Measurements from ENCODE around the gene DCAF10. TPM values are rescaled to one million over a fixed set of nuclear protein-coding genes. Genes with fewer than 3 reads are reported as not detected.

The DCAF10 gene
- total RNA-seq, 2 experiments from 2014 or later, result 12.8 to 20.8 TPM

DNA sequence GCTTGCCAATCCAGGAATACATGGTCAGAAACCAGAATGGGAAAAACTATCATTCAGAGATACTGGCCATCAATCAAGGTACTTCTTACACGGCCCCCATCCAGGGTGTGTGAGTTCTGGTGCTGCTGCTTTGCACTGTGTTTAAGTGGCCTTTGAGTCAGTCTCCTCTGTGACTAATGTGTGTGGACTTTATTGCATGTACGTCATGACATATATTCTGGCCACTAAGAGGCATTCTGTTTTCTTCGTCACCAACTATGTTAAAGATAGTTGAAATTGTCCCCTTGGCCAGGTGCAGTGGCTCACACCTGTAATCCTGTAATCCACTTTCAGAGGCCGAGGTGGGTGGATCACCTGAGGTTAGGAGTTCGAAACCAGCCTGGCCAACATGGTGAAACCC, 24.3 kb upstream of the DCAF10 start:
- Histone ChIP-seq H3K9me3 (ENCODE audit: low read length) (no peaks in the 10 kb centered on the region), H3K4me2 (ENCODE audit: low read length) (no peak overlapping the region), H3K4me1 (ENCODE audit: insufficient read depth, low read length, poor library complexity, severe bottlenecking) (no peaks in the 10 kb centered on the region), H2AFZ (ENCODE audit: low read length) (no peak overlapping the region), H3K79me2 (ENCODE audit: insufficient read depth, low read depth, low read length) (peaks cover 10% of the 10 kb centered on the region; the same call in 1 of the 2 replicates), H3K9me2 (ENCODE audit: insufficient read depth, low read length) (no peaks in the 10 kb centered on the region), H3K36me3 (ENCODE audit: insufficient read depth, low read length) (peaks cover 66% of the 10 kb centered on the region), H3K27ac (ENCODE audit: low read depth, low read length, poor library complexity, severe bottlenecking) (no peak overlapping the region), H3K4me3 (ENCODE audit: low read depth, low read length, poor library complexity, severe bottlenecking) (no peak overlapping the region), H4K20me1 (ENCODE audit: insufficient read depth, low read length) (no peaks in the 10 kb centered on the region; the same call in 1 of the 2 replicates)
- intact Hi-C loops (cut with micrococcal nuclease; ENCODE audit: unreplicated experiment), result no loop called here
- no peak for DNase-seq (ENCODE audit: low spot score)
- POLR2A ChIA-PET, result no interaction called here
- TF ChIP-seq, protein P1, sequence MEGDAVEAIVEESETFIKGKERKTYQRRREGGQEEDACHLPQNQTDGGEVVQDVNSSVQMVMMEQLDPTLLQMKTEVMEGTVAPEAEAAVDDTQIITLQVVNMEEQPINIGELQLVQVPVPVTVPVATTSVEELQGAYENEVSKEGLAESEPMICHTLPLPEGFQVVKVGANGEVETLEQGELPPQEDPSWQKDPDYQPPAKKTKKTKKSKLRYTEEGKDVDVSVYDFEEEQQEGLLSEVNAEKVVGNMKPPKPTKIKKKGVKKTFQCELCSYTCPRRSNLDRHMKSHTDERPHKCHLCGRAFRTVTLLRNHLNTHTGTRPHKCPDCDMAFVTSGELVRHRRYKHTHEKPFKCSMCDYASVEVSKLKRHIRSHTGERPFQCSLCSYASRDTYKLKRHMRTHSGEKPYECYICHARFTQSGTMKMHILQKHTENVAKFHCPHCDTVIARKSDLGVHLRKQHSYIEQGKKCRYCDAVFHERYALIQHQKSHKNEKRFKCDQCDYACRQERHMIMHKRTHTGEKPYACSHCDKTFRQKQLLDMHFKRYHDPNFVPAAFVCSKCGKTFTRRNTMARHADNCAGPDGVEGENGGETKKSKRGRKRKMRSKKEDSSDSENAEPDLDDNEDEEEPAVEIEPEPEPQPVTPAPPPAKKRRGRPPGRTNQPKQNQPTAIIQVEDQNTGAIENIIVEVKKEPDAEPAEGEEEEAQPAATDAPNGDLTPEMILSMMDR (conservative IDR thresholded peaks at IDR 0.05; ENCODE audit: low read length), result no peak
- TF ChIP-seq EZH2phosphoT487 (IDR thresholded peaks at IDR 0.05; ENCODE audit: borderline replicate concordance, low read depth, low read length), result no peak
- CTCF ChIA-PET (ENCODE audit: unreplicated experiment), result no interaction called here
- BruUV-seq (replicated peaks), result no TSS peak

DNA sequence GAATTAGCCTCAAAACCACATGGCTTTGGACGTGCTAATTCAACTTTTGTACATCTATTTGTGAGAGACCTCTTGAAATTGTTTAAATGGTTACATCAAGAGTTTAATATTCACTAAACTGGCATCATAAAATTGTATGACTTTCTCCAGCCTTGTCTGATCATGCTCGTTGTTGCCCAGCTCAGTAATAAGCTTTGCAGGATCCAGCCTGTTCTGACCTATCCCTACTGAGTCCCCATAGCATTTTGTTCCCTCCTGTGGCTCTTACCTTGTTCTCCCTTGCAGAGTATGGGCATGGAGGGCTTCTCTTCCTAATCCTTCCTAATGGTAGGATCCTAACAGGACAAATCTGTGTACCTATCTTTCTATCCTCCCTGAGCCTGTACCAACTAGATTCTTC, 22.1 kb upstream of the DCAF10 start:
- POLR2A ChIA-PET, result interaction anchor here (0.9 to 1.7 kb wide), 4 partner anchors 12 to 124 kb away, joined by 3 to 6 read pairs (median 4); no protein-coding TSS in a partner anchor
- Histone ChIP-seq H3K27ac (ENCODE audit: low read depth, low read length, poor library complexity, severe bottlenecking) (no peak overlapping the region), H3K79me2 (ENCODE audit: insufficient read depth, low read depth, low read length) (peaks cover 32% of the 10 kb centered on the region), H2AFZ (ENCODE audit: low read length) (no peak overlapping the region), H3K36me3 (ENCODE audit: insufficient read depth, low read length) (peaks cover 83% of the 10 kb centered on the region), H3K9me2 (ENCODE audit: insufficient read depth, low read length) (no peaks in the 10 kb centered on the region), H3K4me1 (ENCODE audit: insufficient read depth, low read length, poor library complexity, severe bottlenecking) (peaks cover 13% of the 10 kb centered on the region), H4K20me1 (ENCODE audit: insufficient read depth, low read length) (peaks cover 5% of the 10 kb centered on the region), H3K4me2 (ENCODE audit: low read length) (no peak overlapping the region), H3K4me3 (ENCODE audit: low read depth, low read length, poor library complexity, severe bottlenecking) (no peak overlapping the region), H3K9me3 (ENCODE audit: low read length) (no peaks in the 10 kb centered on the region)
- CTCF ChIA-PET (ENCODE audit: unreplicated experiment), result interaction anchor here (0.8 kb wide), 1 partner anchor 9 kb away, joined by 3 read pairs; no protein-coding TSS in a partner anchor
- BruUV-seq (replicated peaks), result no TSS peak
- TF ChIP-seq EZH2phosphoT487 (IDR thresholded peaks at IDR 0.05; ENCODE audit: borderline replicate concordance, low read depth, low read length), result no peak
- TF ChIP-seq, protein P1 (conservative IDR thresholded peaks at IDR 0.05; ENCODE audit: low read length), result no peak
- no peak for DNase-seq (ENCODE audit: low spot score)
- intact Hi-C loops (cut with micrococcal nuclease; ENCODE audit: unreplicated experiment), result no loop called here

- Histone ChIP-seq H3K9me2 (ENCODE audit: insufficient read depth, low read length) (no peaks in the 10 kb centered on the region), H3K27ac (ENCODE audit: low read depth, low read length, poor library complexity, severe bottlenecking) (peak overlapping the region; percentile 75), H3K4me1 (ENCODE audit: insufficient read depth, low read length, poor library complexity, severe bottlenecking) (peaks cover 24% of the 10 kb centered on the region), H3K4me3 (ENCODE audit: low read depth, low read length, poor library complexity, severe bottlenecking) (peak overlapping the region; percentile 95), H3K36me3 (ENCODE audit: insufficient read depth, low read length) (peaks cover 47% of the 10 kb centered on the region), H3K79me2 (ENCODE audit: insufficient read depth, low read depth, low read length) (peaks cover 49% of the 10 kb centered on the region), H4K20me1 (ENCODE audit: insufficient read depth, low read length) (peaks cover 12% of the 10 kb centered on the region), H2AFZ (ENCODE audit: low read length) (peak overlapping the region; percentile 96; the same call in 1 of the 2 replicates), H3K4me2 (ENCODE audit: low read length) (peak overlapping the region; percentile 97), H3K9me3 (ENCODE audit: low read length) (no peaks in the 10 kb centered on the region)
- CTCF ChIA-PET (ENCODE audit: unreplicated experiment), result no interaction called here
- intact Hi-C loops (cut with micrococcal nuclease; ENCODE audit: unreplicated experiment), result no loop called here
- POLR2A ChIA-PET, result interaction anchor here (0.7 to 2.4 kb wide), 9 partner anchors 10 to 305 kb away, joined by 3 to 15 read pairs (median 5); partner anchors contain the start of genes DCAF10 and TOMM5
- TF ChIP-seq, protein P1 (conservative IDR thresholded peaks at IDR 0.05; ENCODE audit: low read length), result no peak
- TF ChIP-seq EZH2phosphoT487 (IDR thresholded peaks at IDR 0.05; ENCODE audit: borderline replicate concordance, low read depth, low read length), result no peak
- no peak for DNase-seq (ENCODE audit: low spot score)
- BruUV-seq (replicated peaks), result no TSS peak
These were observed 16.3 kb upstream of the DCAF10 start for GRCh38 chr9:37784291-37784615.

All from OCI-LY7 (cell line).